Central memory CD4-positive, alpha-beta T cell (primary cell): ENCODE data around the gene ROPN1L.
"Not testable (repeated sequence)": the region's sequence is repeated elsewhere in the genome, so short reads cannot be mapped to it uniquely, and the experiment has no call there.

ENCODE experiments used
- DNase-seq: peaks from one replicate; pipeline ENCODE4 v3.0.0; 2022

Gene ROPN1L

GRCh38 chr5:10480237-10480985, 38.7 kb downstream of the ROPN1L start:
- DNase-seq = no peak

DNA sequence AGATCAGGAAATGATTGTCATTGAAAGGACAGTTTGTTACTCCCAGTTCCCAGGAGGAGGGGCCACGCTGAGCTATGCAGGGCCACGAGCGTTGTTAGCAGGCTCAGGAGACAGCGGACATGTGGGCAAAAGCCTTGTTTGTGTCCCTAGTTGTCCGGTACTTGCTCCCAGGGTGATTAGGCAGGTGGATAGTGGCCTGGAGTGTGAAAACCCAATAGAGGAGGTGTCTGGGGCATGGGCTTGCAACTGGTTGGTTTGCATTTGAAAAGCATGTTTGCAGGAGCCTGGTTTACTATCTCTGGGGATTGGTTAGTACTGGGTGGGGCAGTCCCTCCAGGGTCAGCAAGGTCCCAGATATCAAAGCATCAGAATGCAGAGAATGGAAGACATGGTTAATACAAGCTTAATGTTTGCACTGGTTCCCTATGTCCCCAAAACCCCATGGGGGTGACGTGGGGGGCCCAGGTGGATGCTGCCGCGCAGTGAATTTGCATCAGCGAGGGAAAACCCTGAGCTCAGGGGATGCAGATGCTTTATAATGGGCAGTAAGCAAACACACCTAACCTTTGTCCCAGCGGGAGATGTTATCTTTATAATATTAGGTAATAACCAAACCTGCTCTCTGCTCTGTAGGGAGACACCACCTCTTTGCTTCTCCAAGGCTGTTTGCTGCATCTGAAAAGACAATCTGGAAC, 39.7 kb downstream of the ROPN1L start:
- DNase-seq = no peak

DNA sequence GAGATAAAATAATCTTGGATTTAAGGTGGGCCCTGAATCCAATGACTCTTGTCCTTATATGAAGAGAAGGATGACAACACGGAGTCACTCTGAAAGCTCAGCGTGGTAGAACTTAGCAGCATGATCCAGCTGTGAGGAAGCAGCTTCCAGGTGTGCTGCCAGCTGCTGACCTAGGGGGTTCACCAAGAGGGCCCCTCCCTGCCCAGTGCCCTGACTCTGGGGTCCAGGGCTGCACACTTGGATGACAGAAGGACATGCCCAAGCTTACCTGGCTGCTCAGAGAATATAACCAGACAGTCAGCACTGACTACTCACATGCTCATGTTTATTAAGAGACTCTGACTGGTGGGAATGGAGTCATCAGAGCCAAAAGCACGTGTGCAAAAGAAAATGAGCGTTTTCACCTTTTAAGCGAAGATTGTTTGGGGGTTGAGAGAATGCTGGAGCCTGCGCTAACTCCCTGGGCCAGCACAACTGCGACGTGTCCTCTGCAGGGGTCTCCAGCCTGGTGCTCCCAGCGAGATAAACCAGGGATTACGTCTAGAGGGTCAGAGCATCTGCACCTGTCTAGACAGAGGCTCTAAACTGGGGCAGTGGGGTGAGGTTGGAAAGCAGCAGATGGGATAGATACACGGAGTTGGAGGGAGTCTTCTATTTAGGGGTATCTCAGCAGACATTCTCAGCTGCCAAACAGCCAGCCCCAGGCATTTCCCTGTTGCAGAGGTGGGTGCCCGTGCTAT, 41.3 kb downstream of the ROPN1L start:
- no peak for DNase-seq

GRCh38 chr5:10484774-10485141, 43.1 kb downstream of the ROPN1L start:
- no peak for DNase-seq

GRCh38 chr5:10485142-10485795, 43.6 kb downstream of the ROPN1L start:
- no peak for DNase-seq

DNA sequence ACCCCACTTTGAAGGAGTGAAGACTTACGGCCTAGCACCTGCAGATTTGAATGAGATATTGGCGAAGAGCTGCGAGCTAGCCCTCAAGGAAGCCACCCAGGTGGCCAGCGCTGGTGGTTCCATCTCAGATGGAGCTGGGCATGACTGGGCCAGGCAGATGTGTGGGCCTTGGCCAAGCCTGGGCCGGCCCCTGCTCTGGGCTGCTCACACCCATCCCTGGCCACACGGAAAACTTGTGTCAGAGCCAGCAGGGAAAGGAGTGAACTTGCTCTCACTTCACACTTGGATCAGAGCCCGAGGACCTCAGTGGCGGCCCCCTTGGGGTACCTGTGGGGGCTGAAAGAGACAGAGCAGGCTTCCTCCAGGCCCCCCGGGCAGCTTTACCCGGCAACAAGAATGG, 44.2 kb downstream of the ROPN1L start:
- DNase-seq = no peak

- no peak for DNase-seq
Measured at GRCh38 chr5:10486511-10487344, 45.0 kb downstream of the ROPN1L start.

- no peak for DNase-seq
Measured at GRCh38 chr5:10488144-10488543, 46.5 kb downstream of the ROPN1L start.

GRCh38 chr5:10489810-10490426, 48.2 kb downstream of the ROPN1L start:
- no peak for DNase-seq

- DNase-seq = no peak
Measured at GRCh38 chr5:10490927-10491672, 49.4 kb downstream of the ROPN1L start.

DNA sequence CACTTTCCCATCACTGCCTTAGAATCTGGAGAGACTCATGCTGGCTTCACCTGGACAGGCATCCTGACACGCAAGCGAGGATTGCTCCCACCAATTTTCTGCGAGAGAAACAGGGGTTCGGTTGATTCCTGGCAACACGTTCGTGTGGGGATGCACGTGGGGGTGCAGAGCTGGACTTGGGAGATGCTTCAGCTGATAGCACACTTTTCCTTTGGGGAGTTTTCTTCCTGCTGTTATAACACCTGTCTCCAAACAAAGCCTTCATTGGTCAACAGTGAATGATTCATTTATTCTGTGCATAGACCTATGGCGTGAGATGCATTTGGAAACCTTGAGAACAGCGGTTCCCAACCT, 50.0 kb downstream of the ROPN1L start:
- DNase-seq = no peak

GRCh38 chr5:10493884-10494283, 52.2 kb downstream of the ROPN1L start:
- no peak for DNase-seq

GRCh38 chr5:10494497-10494896, 52.8 kb downstream of the ROPN1L start:
- DNase-seq = not testable (repeated sequence)

GRCh38 chr5:10497554-10497953, 55.9 kb downstream of the ROPN1L start:
- DNase-seq = no peak

- no peak for DNase-seq
Measured at GRCh38 chr5:10498350-10498749, 56.7 kb downstream of the ROPN1L start.

- no peak for DNase-seq
Measured at GRCh38 chr5:10499066-10499465, 57.4 kb downstream of the ROPN1L start.

GRCh38 chr5:10499776-10500175, 58.1 kb downstream of the ROPN1L start:
- no peak for DNase-seq

DNA sequence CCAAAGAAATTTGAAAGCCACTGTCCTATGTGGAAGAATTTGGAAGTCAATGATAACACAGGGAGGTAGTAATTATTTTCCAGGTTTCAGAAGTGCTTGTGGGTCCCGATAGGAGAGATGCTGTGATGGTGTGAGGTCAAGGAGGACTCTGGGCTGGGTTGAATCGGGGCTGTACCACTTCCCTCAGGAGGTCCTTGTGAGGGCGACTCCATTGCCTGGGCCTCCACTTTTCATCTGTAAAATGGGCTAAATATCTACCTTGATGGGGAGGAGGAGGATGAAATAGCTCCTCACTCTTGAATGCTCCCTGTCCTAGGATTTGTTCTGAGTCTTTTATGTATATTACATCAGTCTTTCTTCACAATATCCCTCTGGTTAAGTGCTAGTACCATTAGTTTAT, 59.0 kb downstream of the ROPN1L start:
- no peak for DNase-seq

DNA sequence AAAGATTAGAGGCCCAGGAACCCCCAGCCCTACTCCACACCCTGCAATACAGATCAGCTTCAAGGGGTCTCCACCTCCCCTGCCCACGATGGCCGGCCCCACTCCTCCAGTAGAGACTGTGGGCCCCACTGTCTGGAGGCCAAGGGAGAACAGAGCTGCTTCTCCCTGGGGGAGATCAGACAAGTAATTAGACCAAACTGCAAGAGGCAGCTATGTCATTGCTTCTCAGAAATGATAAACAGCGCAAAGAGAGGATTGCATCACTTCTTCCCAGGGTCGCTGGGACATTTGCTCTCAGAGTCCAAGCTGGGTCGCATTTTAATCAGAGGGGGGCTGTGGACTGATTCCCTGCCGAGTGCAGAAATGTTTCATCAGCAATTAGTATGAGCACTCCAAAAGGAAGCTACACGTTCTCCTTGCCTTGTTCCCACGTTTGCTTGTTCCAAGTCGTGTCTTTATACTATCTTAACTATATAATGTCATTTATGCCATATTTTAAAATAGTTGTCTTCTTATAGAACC, 59.9 kb downstream of the ROPN1L start:
- DNase-seq = no peak

DNA sequence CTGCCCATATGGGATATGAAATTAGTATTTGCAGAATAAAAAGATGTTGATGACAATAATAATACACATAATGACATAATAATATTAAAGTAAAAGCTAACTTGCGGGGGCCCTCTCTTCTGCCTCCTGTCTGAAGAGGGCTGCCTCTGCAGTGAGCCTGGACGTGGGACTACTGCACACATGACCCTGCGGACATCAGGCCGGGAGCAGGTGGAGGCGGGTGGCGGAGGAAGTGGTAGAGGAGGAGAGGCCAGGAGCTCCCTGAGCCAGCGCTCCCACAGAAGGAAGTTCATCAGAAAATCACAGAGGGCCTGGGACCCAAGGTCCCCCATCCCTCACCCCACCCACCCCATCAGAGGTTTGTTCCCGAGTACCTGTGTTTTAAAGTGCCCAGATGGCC, 60.5 kb downstream of the ROPN1L start:
- DNase-seq = no peak

- DNase-seq = no peak
Measured at GRCh38 chr5:10502578-10502977, 60.9 kb downstream of the ROPN1L start.
